ENCODE measurements around the gene FLT3. TPM values are rescaled to one million over a fixed set of nuclear protein-coding genes. Genes with fewer than 3 reads are reported as not detected.
A peak's percentile ranks its signal among the peaks of the same experiment; 100 is the strongest.

Gene FLT3
- total and polyA plus RNA-seq, 2 experiments from 2014 or later, result 0.10 to 0.29 TPM

DNA sequence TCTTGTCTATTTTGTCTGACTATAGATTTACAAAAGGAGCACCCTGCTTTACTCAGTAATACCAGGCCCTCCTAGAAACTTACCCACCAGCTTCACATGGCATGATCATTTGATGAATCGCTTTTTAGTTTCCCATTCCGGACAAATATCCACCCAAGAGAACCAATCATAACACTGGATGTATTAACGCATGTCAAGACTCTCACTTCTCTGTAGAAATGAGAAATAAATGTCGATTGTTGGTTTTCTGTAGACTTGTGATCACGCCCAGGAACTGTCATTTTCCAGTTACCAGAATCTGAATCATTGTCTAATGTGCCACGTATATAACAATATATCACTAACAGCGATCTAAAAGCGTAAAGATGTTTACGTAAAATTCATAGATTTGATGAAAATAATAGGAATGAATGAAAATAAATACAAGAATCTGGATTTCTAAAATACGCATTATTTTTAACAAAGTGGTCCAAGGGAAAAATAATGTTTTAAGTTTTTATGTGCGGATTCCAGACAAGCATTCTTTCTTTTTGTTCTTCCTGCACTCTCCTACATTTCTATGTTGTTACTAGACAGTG lies 145.3 kb downstream of the FLT3 start:
- H3K9me2 ChIP-seq (replicated peaks; ENCODE audit: insufficient read depth), result no peaks in the 10 kb centered on the region
- H3K4me3 ChIP-seq, result no peak overlapping the region
- H3K4me2 ChIP-seq, result peak overlapping the region; percentile 92
- WGBS (ENCODE audit: low lambda C conversion rate, missing lambda C conversion rate), result 84% methylated on average over 11 of the region's 11 CpGs
- DNase-seq (ENCODE audit: low spot score), result no peak
- no peaks in the 10 kb centered on the region for H3K79me2 ChIP-seq
- no peaks in the 10 kb centered on the region for H3K9me3 ChIP-seq (ENCODE audit: low read depth)
- peaks cover 16% of the 10 kb centered on the region for H3K27me3 ChIP-seq
- peaks cover 13% of the 10 kb centered on the region for H3K4me1 ChIP-seq (ENCODE audit: insufficient read depth)
- no peaks in the 10 kb centered on the region for H3K36me3 ChIP-seq (replicated peaks; ENCODE audit: insufficient read depth, low read depth)
- TF ChIP-seq, protein P1, sequence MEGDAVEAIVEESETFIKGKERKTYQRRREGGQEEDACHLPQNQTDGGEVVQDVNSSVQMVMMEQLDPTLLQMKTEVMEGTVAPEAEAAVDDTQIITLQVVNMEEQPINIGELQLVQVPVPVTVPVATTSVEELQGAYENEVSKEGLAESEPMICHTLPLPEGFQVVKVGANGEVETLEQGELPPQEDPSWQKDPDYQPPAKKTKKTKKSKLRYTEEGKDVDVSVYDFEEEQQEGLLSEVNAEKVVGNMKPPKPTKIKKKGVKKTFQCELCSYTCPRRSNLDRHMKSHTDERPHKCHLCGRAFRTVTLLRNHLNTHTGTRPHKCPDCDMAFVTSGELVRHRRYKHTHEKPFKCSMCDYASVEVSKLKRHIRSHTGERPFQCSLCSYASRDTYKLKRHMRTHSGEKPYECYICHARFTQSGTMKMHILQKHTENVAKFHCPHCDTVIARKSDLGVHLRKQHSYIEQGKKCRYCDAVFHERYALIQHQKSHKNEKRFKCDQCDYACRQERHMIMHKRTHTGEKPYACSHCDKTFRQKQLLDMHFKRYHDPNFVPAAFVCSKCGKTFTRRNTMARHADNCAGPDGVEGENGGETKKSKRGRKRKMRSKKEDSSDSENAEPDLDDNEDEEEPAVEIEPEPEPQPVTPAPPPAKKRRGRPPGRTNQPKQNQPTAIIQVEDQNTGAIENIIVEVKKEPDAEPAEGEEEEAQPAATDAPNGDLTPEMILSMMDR (IDR thresholded peaks at IDR 0.05; ENCODE audit: poor library complexity), result no peak
- H3K27ac ChIP-seq, result peak overlapping the region; percentile 96
- H2AFZ ChIP-seq, result peak overlapping the region; percentile 94
- H4K20me1 ChIP-seq (ENCODE audit: insufficient read depth, poor library complexity, severe bottlenecking), result no peaks in the 10 kb centered on the region

DNA sequence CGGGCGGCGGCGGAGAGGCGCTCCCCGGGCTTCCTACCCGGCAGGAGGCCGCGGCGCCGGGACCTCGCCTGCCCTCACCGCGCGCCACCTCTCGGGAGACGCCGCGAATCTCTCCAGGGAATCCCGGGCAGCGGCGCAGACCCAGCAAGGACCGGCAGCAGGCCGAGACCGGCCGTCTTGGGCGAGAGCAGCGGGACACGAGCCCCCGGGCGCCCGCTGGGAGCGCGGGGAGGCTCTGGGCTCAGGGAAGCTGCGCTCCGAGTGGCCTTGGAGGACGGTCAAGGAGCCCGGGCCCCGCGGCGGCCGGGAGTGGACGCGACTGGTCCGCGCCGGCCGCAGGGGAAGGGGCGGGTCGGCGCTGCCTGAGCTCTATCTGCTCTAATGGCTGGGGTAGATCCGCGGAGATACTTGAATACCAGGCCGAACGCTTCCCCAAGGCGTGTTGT lies 145.9 kb downstream of the FLT3 start:
- H3K4me3 ChIP-seq, result peak overlapping the region; percentile 60
- peak; percentile 7 for TF ChIP-seq EZH2 (IDR thresholded peaks at IDR 0.05; ENCODE audit: borderline replicate concordance)
- TF ChIP-seq, protein P1 (IDR thresholded peaks at IDR 0.05; ENCODE audit: poor library complexity), result no peak
- H3K27ac ChIP-seq, result peak overlapping the region; percentile 96
- H3K36me3 ChIP-seq (replicated peaks; ENCODE audit: insufficient read depth, low read depth), result no peaks in the 10 kb centered on the region
- H2AFZ ChIP-seq, result peak overlapping the region; percentile 94
- peak overlapping the region; percentile 92 for H3K4me2 ChIP-seq
- H3K4me1 ChIP-seq (ENCODE audit: insufficient read depth), result peaks cover 7% of the 10 kb centered on the region
- no peaks in the 10 kb centered on the region for H3K9me2 ChIP-seq (replicated peaks; ENCODE audit: insufficient read depth)
- peaks cover 14% of the 10 kb centered on the region for H3K27me3 ChIP-seq
- peak; percentile 76 for DNase-seq (ENCODE audit: low spot score)
- H3K79me2 ChIP-seq, result no peaks in the 10 kb centered on the region
- H3K9me3 ChIP-seq (ENCODE audit: low read depth), result no peaks in the 10 kb centered on the region
- no peaks in the 10 kb centered on the region for H4K20me1 ChIP-seq (ENCODE audit: insufficient read depth, poor library complexity, severe bottlenecking)
- WGBS (ENCODE audit: low lambda C conversion rate, missing lambda C conversion rate), result 2% methylated on average over 53 of the region's 56 CpGs

DNA sequence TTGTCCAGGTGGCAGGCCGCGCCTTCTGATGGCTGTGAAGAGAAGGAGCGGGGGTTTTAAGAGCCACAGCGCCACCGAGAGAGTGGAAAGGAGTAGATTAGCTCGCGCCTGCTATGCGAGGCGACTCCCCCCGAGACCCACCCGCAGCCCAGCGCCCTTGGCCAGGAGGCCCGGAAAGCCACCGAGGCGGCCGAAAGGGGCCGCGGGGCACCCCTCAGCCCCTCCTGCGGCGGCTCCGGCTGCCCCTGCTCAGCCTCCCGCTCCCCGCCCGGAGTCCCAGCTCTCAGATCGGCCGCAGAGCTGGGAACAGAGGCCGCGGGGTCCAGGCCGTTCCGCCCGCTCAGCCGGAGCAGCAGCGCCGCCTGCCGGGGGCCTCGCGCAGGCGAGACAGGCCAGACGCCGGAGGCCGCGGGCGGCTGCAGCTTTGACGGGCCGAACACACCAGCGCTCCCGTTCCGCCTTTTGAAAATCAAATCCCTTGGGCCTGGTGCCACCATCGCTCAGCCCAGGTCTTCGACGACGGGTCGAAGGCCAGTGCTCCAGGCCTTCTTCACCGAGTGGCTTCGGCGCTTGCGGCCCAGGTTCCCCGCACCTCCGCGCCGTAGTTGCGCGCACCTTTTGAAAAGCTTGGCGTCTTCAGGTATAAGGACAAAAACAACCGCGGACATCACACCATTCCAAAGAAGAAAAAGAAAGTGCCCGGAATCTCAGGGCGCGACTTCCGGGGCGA lies 146.5 kb downstream of the FLT3 start:
- 3% methylated on average over 41 of the region's 71 CpGs for WGBS (ENCODE audit: low lambda C conversion rate, missing lambda C conversion rate)
- Histone ChIP-seq H3K4me1 (ENCODE audit: insufficient read depth) (peaks cover 7% of the 10 kb centered on the region), H3K27ac (peak overlapping the region; percentile 96), H3K4me3 (peak overlapping the region; percentile 60), H3K9me3 (ENCODE audit: low read depth) (no peaks in the 10 kb centered on the region), H4K20me1 (ENCODE audit: insufficient read depth, poor library complexity, severe bottlenecking) (no peaks in the 10 kb centered on the region), H3K9me2 (replicated peaks; ENCODE audit: insufficient read depth) (no peaks in the 10 kb centered on the region), H2AFZ (peak overlapping the region; percentile 94), H3K79me2 (no peaks in the 10 kb centered on the region), H3K27me3 (peaks cover 12% of the 10 kb centered on the region), H3K4me2 (peak overlapping the region; percentile 92), H3K36me3 (replicated peaks; ENCODE audit: insufficient read depth, low read depth) (no peaks in the 10 kb centered on the region)
- peak; percentile 93 for DNase-seq (ENCODE audit: low spot score)
- peak; percentile 35 for TF ChIP-seq EZH2 (IDR thresholded peaks at IDR 0.05; ENCODE audit: borderline replicate concordance)
- no peak for TF ChIP-seq EZH2phosphoT487 (IDR thresholded peaks at IDR 0.05; ENCODE audit: low read depth, severe bottlenecking, unreplicated experiment)
- TF ChIP-seq, protein P1 (IDR thresholded peaks at IDR 0.05; ENCODE audit: poor library complexity), result peak; percentile 84

Small RNA genes within 50 kb of the gene (small RNA-seq; reads per million reads assigned to genes)
- gene RN7SL272P, result not detected

Other genes starting within 250 kb of the FLT3 start
- gene PDX1, start 180.6 kb downstream of the FLT3 start, total RNA-seq, result 0.20 and 1.3 TPM in 2 replicates
- gene PDX1, start 180.6 kb downstream of the FLT3 start, polyA plus RNA-seq, result 0.95 and 1.8 TPM in 2 replicates
- gene CDX2, start 131.3 kb downstream of the FLT3 start, total RNA-seq, result 34.6 and 40.0 TPM in 2 replicates
- gene CDX2, start 131.3 kb downstream of the FLT3 start, polyA plus RNA-seq, result 52.4 and 60.6 TPM in 2 replicates
- gene URAD, start 111.9 kb downstream of the FLT3 start, total RNA-seq, result 13.5 and 18.2 TPM in 2 replicates
- 35.7 and 38.1 TPM in 2 replicates for gene URAD, start 111.9 kb downstream of the FLT3 start, polyA plus RNA-seq
- gene PAN3, start 38.0 kb upstream of the FLT3 start, total RNA-seq, result 23.5 and 29.8 TPM in 2 replicates
- gene PAN3, start 38.0 kb upstream of the FLT3 start, polyA plus RNA-seq, result 6.9 and 13.0 TPM in 2 replicates

Data from hepatocyte (in vitro differentiated cells).